GM21447 (cell line): ENCODE results near the gene CFAP77.

Experiments
- ATAC-seq: cut with Tn5 transposase; IDR thresholded peaks from one replicate; pipeline ENCODE4 v1.9.1; 2021; ENCODE audit not compliant: unreplicated experiment

CFAP77 gene

DNA sequence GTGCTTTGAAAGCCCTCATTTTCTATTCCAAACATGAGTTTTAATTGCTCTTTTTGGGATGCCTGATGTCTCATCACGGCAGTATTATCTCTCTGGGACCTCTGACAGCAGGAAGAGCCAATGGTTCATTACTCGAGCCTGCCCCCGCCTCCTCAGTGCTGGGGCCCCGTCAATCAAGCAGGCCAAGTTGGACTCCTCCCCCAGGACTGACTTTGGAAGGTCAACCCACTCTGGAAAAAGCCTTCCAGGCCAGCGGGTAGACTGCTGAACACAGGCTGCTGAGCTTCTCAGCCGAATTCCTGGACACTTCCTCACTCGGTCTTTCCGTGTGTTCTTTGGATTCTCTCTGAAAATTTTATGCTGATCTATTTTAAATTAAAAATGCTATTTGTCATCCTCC, 162.9 kb downstream of the CFAP77 start:
- no peak for ATAC-seq

DNA sequence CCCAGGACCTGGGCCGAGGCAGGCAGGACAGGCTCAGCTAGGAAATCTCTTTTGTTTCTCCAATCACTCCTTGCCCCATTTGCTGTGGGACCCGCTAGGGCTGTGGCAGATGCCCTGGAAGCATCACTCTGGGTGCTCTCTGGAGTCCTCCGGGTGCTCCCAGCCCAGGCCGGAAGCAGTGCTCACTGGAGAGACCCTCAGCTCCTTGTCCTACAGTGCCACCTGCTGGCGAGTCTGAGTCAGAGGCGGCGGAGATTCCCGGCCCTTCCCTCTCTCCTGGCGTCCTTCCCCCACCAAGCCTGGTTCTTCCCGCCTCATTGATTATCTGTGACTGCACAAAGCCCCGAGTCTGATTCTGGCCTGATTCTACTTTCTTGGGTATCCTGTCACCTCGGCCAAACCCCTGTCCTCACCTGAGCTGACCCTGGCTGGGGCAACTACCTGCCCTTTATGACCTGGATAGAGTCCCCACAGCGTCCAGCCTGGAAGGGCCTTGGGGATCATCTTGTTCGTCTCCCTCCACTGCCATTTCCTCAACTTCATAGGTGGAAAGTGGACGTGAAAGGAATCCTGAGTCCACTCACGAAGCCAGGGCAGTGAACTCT, 165.1 kb downstream of the CFAP77 start:
- ATAC-seq: no peak

DNA sequence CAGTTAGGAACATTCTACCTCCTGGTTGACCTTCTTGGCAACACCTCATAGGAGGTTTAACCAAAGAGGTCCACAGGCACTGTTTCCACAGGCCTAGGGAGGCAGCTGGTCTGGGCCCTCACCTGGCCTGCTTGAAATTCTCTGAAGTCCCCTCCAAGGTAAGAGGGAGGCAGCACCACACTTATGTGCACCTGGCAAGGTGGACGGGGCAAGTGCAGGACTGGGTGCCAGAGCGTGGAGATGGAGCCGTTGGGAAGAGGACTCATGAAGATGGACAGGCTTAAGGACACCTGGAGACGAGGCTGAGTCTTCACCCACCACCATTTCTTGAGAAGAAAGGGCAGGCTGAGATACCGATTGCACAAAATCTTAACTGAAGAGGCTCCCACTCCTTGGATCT, 165.8 kb downstream of the CFAP77 start:
- ATAC-seq: no peak

- ATAC-seq: no peak
These were observed 167.1 kb downstream of the CFAP77 start for GRCh38 chr9:132577119-132577518.

DNA sequence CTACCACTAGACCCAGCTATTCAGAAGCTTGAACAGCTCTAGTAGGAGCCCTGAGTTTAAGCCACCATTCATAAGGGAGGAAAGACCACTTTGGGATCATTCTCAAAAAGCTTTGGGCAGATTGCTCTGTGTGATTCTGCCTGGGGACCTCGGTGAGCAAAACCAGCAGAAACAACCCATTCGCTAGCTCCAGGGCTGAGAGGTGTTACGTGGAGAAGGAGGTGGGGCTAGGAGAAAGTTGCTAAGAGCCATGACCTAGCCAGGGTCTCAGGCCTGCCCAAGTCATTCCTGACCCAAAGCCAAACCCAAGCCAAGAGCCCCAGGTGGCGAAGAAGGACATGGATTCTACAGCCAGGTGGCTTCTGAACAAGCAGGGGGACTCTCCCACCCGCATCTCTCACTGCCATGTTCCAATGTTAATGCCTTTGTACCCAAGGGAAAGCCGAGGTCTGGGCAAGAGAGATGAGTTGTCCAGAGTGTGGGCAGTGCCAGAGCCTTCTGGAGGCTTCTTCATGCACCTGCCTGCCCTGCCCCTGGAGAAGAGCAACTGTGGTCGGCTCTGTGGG, 168.4 kb downstream of the CFAP77 start:
- ATAC-seq: no peak

GRCh38 chr9:132579427-132579798, 169.4 kb downstream of the CFAP77 start:
- ATAC-seq: no peak

GRCh38 chr9:132582276-132582785, 172.3 kb downstream of the CFAP77 start, which contains the start of gene BARHL1:
TSS of gene BARHL1 (plus strand) at chr9:132582606. CDS start at chr9:132582798, 192 bp downstream.
- no peak for ATAC-seq

GRCh38 chr9:132582786-132583583, 173.0 kb downstream of the CFAP77 start:
- ATAC-seq: no peak

GRCh38 chr9:132583584-132584304, 173.7 kb downstream of the CFAP77 start:
- no peak for ATAC-seq

DNA sequence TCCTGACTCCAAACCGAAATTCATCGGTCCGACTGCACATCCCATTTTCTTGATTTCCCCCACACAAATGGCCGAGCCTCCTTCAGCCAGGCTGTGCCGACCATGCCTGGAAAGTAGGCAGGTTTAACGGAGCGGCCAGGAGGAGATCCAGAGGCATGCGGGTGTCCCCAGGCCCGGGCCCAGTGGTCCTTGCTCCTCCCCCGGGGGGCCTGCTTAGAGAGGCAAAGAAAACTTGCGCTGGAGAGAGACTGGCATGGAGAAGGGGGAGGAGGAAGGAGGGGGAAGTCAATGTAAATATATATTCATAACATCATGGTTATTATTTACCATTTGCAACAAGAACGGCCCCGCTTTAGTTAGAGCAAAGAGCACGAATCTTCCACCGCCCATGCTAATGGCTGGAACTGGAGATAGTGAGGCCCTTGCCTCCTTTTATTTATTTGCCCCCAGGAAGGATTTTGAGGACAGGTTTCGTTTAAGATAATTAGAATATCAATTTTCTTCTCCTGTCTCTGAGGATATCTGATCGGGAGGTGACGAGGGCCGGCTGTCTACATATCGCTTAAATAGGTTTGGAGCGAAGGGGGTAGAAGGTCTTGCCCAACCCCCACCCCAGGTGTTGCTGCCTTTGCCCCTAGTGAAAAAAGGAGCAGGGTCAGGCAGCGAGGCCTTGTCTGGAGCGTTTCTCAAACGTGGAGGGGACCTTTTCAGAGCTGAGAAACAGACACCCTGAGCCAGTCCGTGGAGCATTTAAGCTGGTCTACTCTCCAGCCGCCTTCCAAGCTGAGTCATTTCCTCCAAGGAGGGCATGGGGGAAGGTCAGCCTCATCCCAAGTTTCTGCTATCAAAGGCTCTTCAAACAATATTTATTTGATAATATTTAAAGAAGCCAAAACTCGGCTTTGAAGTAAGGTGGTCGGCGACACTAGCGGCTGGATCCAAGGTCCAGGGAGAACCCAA, 174.9 kb downstream of the CFAP77 start:
- no peak for ATAC-seq

- no peak for ATAC-seq
These were observed 176.2 kb downstream of the CFAP77 start for GRCh38 chr9:132585954-132586829.

DNA sequence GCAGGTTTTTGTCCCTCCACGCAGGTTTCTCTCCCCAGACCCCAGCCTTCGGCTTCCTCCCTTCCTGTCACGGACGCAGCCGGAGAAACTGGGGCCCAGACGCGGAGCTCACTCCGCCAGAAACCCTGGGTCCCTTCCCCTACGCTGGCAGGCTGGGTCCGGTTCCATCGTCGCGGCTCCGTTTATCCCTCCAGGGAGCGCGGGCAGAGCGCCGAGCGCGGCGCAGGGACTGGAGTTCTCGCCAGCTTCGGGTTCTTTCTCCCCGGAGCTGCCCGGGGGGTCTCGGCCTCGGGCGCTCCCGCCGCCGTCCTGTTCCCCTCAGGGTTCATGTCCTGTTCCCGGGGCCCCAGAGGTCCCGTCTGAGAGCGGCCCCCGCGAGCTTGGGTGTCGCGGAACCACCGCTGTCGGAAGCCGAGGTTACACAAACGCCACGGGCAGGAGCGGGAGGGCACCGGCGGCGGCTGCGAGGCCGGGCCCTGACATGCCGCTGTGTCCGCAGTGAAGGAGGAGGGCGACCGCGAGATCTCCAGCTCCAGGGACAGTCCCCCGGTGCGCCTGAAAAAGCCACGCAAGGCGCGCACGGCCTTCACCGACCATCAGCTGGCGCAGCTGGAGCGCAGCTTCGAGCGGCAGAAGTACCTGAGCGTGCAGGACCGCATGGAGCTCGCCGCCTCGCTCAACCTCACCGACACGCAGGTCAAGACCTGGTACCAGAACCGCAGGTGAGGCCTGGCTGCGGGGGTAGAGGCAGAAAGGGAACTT, 177.0 kb downstream of the CFAP77 start:
- no peak for ATAC-seq

GRCh38 chr9:132587592-132587955, 177.6 kb downstream of the CFAP77 start:
- ATAC-seq: no peak

GRCh38 chr9:132588098-132588497, 178.1 kb downstream of the CFAP77 start:
- ATAC-seq: no peak

GRCh38 chr9:132588501-132589147, 178.6 kb downstream of the CFAP77 start:
- no peak for ATAC-seq

- no peak for ATAC-seq
These were observed 179.4 kb downstream of the CFAP77 start for GRCh38 chr9:132589148-132590036.

DNA sequence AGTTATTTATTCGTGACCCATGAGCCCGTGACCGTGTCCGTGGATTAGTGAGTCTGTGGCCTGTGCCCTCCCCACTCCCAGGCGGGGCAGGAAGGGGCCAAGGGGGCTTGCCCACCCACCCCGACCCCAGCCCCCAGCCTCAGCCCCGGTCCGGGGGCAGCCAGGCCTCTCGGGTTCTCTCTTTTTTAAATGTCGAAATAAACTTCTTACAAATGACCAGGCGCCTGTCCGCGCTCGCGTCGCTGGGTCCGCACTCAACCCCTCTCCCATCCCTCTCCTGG, 180.0 kb downstream of the CFAP77 start:
- ATAC-seq: no peak
